Neutrophil (primary cell): ENCODE data around the gene TTC17.

ENCODE experiments used
- H3K27ac ChIP-seq: fragments of 200-600 bp; sonication (generic); 2 replicates; pipeline ENCODE4 v1.5.1; 2016; ENCODE audit warnings: mild to moderate bottlenecking, moderate library complexity
- H3K27me3 ChIP-seq: fragments of 200-600 bp; sonication (generic); 2 replicates; pipeline ENCODE4 v1.6.0; 2016; ENCODE audit warnings: mild to moderate bottlenecking
- H3K36me3 ChIP-seq: fragments of 200-600 bp; sonication (generic); 2 replicates; pipeline ENCODE4 v1.5.1; 2017
- H3K4me1 ChIP-seq, 2 experiments: fragments of 200-600 bp in 1 of 2; sonication (generic) in 1 of 2; 1 replicate in 1 of 2; 2 replicates in 1 of 2; pipeline versions ENCODE4 v1.5.1 to v1.6.1; 2013 to 2016; ENCODE audit warnings: low read depth in 1 of 2, low read length in 1 of 2, mild to moderate bottlenecking in 1 of 2, moderate library complexity in 1 of 2; ENCODE audit not compliant: control insufficient read depth in 1 of 2, insufficient read depth in 1 of 2
- H3K4me3 ChIP-seq, 2 experiments: fragments of 200-600 bp in 1 of 2; sonication (generic) in 1 of 2; 1 replicate in 1 of 2; 2 replicates in 1 of 2; pipeline ENCODE4 v1.5.1; 2013 to 2016; ENCODE audit warnings: low read depth in 1 of 2, low read length in 1 of 2, mild to moderate bottlenecking in 1 of 2, moderate library complexity in 1 of 2
- H3K9me3 ChIP-seq: fragments of 200-600 bp; sonication (generic); 2 replicates; pipeline ENCODE4 v1.5.1; 2016
- CTCF ChIP-seq: fragments of 200-600 bp; sonication (generic); IDR thresholded peaks from 2 replicates; pipeline ENCODE4 v1.5.1; 2016; ENCODE audit warnings: antibody characterized with exemption

TTC17 gene

GRCh38 chr11:43504316-43504950 is 145.7 kb downstream of the TTC17 start:
- no peak overlapping the region for H3K27ac ChIP-seq
- TF ChIP-seq CTCF = no peak
- no peaks in the 10 kb centered on the region for H3K9me3 ChIP-seq

GRCh38 chr11:43505171-43505570 is 146.5 kb downstream of the TTC17 start:
- Histone ChIP-seq H3K27me3 (peaks cover 6% of the 10 kb centered on the region), H3K27ac (no peak overlapping the region), H3K4me1 (no peaks in the 10 kb centered on the region), H3K9me3 (no peaks in the 10 kb centered on the region), H3K4me3 (no peak overlapping the region), H3K36me3 (no peaks in the 10 kb centered on the region)
- no peak for TF ChIP-seq CTCF

More at GRCh38 chr11:43504316-43504950, 145.7 kb downstream of the TTC17 start:
- Histone ChIP-seq H3K4me1 (no peaks in the 10 kb centered on the region), H3K36me3 (no peaks in the 10 kb centered on the region), H3K27me3 (peaks cover 8% of the 10 kb centered on the region), H3K4me3 (no peak overlapping the region)

GRCh38 chr11:43507171-43507570 is 148.5 kb downstream of the TTC17 start:
- H3K9me3 ChIP-seq = no peaks in the 10 kb centered on the region
- H3K27ac ChIP-seq = no peak overlapping the region
- H3K27me3 ChIP-seq = no peaks in the 10 kb centered on the region
- no peak for TF ChIP-seq CTCF
- no peak overlapping the region for H3K4me3 ChIP-seq
- no peaks in the 10 kb centered on the region for H3K36me3 ChIP-seq
- H3K4me1 ChIP-seq = no peaks in the 10 kb centered on the region

GRCh38 chr11:43508511-43508918 is 149.8 kb downstream of the TTC17 start:
- no peak for TF ChIP-seq CTCF
- Histone ChIP-seq H3K9me3 (no peaks in the 10 kb centered on the region), H3K27ac (no peak overlapping the region), H3K27me3 (no peaks in the 10 kb centered on the region), H3K36me3 (no peaks in the 10 kb centered on the region), H3K4me3 (no peak overlapping the region), H3K4me1 (no peaks in the 10 kb centered on the region)

GRCh38 chr11:43511959-43512358 is 153.2 kb downstream of the TTC17 start:
- TF ChIP-seq CTCF = no peak
- Histone ChIP-seq H3K4me3 (no peak overlapping the region), H3K9me3 (no peaks in the 10 kb centered on the region), H3K27ac (no peak overlapping the region), H3K4me1 (no peaks in the 10 kb centered on the region), H3K36me3 (no peaks in the 10 kb centered on the region), H3K27me3 (no peaks in the 10 kb centered on the region)

- Histone ChIP-seq H3K27ac (no peak overlapping the region), H3K4me1 (no peaks in the 10 kb centered on the region), H3K4me3 (no peak overlapping the region), H3K36me3 (no peaks in the 10 kb centered on the region), H3K9me3 (no peaks in the 10 kb centered on the region), H3K27me3 (no peaks in the 10 kb centered on the region)
- TF ChIP-seq CTCF = no peak
These were observed 156.4 kb downstream of the TTC17 start for GRCh38 chr11:43515090-43515489.
